ENCODE data around the gene WBP1L.

WBP1L gene

DNA sequence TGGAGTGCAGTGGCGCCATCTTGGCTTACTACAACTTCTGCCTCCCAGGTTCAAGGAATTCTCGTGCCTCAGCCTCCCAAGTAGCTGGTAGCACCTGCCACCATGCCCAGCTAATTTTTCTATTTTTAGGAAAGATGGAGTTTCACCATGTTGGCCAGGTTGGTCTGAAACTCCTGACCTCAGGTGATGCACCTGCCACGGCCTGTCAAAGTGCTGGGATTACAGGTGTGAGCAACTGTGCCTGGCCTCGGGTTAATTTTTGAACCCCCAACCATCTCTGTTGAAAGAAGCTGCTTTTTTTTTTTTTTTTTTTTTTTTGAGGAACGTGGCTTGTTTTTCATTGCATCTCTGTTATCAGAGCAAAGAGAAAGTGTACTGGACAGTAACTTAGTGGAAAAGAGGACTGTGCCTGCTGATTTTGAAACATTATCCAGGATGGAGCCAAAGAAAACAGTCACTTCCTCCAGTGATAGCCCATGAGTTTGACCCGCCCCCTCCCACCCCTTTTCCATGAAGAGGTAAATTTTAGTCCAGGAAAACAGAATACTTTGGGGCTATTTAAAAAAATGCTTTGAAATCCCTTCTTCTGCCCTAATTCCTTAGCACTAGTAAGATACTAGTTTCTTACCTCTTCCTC is 38.3 kb downstream of the WBP1L start:
- no peak for DNase-seq

DNA sequence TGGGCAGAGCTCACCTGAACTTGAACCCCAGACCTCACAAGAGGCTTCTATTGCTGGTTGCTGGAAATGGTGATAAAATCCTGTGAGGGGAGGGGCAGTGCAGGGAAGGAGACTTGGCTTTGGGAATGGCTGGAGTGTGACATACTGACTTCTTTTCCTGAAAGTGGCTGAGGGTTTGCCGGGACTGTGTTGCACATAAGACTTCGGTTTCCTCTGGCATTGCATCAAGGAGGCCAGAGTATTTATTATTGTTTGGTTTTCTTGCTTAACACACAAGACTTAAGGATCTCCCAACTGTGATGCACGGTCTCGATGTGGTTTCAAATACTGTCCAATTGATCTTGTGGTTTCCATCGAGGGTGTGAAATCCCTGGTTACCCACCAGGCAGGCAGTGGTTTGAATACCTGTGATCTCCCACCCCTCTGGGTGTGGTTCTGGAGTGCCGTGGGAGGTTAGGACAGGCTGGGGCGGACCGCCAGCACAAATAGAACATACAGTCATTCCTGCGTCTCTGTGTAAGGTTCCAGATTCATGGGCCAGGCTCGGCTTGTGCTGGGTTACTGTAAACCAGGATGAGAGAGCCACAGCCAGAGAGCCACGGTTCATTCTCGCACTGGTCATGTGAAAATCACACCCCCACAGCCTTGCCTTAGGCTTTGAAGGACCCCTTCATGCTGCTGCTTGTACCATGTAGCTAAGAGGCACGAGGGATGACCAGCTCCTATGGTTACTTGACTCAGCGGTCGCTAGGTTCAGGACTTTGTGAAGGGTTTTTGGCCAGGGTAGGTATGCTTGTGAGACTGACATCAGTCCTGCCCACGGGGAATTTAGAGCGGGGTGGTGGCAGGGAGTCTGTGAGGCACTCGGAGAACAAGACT is 39.2 kb downstream of the WBP1L start:
- DNase-seq = no peak

DNA sequence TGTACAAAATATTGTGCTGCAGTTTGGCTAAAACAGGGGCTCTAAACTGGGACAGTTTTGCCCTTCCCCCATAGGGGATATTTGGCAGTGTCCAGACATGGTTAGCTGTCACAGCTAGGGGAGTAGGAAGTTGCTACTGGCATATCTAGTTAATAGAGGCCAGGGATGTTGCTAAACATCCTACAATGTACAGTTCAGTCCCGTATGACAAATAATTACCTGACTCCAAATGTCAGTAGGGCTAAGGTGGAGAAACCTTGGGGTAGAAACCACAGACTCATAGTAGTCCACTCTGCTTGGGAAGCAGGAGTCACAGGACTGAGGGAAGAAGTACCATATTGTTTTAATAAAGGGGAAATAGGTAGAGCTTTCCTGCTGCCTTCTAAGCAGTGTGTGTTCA is 39.8 kb downstream of the WBP1L start:
- DNase-seq = no peak

DNA sequence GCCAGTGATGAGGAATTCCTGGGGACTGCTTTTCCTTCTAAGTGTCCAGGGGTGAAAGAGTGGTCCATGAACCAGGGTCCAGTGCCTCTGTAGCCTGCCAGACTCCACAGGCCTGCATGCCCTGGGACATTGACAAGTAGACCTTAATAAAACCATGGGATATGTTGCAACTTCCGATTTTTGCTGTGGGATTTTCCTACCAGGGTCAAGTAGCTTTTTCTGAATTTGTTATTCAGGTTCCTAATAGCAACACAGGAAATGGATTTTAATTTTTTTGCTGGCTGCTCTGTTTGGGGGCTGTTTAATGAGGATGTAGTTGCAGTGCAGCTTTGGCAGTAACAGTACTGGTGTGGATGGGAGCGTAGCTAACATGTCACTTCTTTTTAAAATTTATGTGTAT is 42.1 kb downstream of the WBP1L start:
- no peak for DNase-seq

- no peak for DNase-seq
Observed at GRCh38 chr10:102791754-102792395, 48.1 kb downstream of the WBP1L start.

DNA sequence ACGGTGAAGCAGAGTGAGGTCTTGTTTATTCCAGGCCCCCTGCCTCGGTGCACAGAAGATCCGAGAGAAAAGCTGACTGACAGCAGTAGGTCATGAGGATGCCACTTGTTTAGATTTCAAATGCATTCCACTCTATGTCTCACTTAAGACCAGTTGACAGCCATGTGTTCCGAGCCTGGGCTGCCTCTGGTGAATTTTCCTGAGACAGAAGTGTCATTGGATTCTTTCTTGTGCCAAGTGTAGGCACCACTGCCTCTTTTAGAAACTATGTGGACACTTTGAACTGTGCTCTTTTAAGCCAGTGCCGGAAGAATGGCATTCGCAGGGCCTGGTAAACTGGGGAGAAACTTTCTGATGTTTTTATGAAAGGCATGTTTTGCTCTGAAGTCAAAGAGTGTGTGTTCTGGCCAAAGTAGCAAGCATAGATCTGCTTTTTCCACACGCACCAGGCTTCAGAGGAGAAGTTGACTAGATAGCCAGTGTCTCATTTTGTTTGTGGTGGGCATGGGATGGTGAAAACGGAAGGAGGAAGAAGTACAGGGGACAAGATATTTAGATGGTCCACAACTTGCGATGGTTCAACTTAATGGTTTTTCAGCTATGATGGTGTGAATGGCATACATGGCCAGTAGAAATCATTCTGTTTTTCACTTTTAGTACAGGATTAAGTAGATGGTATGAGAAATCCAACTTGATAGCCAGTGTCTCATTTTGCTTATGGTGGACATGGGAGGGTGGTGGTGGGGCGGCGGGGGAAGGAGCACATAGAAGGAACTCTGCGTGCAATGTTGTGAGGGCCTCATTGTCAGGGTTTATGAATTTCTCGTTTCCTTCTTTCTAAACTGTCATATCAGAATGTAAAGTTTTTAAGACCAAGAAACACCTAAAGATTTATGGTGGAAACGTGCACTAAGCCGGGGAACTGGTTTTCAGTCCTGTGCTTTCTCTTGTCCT is 52.0 kb downstream of the WBP1L start:
- DNase-seq = no peak

- DNase-seq = peak; percentile 23
Observed at GRCh38 chr10:102796407-102797176, 52.8 kb downstream of the WBP1L start.

GRCh38 chr10:102799691-102800471 is 56.1 kb downstream of the WBP1L start:
- no peak for DNase-seq

DNA sequence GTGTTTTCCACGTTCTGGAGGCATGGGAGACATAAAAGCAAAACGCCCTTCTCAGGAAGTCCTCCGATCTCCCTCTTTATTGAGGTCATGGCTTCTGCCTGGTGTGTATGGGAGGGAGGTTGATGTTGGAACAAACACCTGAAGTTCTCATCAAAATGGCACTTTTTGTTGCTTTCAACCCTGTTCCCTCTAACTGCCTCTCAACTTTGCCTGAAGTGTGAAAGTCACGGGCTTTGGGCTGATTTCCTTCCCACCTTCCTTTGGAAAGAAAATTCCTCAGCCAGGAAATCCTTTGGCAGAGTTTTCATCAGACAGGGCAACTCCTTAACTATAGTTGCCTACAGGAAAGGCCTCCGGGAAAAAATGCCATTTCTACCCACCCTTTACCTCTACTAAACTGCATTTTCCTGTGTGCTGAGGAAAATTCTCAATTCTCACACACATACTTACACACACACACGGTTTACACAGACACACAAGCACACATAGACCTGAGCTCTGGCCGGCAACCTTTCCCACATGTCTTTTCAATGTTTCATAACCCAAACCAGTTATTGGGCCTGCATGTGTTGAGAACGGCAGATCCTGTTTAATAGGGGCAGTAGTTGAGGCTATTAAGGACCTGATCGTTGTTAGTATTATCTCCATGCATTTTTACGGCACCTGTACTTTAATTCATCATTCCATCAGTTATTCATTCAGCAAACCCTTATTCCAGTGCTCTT is 57.0 kb downstream of the WBP1L start:
- DNase-seq = no peak

DNA sequence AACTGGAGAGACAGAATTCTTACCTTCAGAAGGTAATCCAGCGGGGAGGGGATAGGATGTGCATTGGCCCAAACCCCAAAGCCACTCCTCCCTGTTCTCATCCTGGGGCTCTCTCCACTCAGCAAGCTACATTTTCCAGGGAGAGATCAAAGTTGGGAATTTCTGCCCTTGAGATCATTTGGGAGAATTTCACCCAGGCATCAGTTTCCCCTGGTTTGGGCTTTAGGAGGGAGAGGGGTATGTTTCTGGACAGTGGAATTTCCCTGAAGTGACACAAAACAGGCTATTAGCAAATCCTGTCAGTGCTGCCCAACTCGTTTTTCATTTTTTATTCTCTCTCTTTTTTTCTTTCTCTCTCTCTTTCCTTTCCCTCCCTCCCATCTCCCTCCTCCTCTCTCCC is 57.7 kb downstream of the WBP1L start:
- no peak for DNase-seq

DNA sequence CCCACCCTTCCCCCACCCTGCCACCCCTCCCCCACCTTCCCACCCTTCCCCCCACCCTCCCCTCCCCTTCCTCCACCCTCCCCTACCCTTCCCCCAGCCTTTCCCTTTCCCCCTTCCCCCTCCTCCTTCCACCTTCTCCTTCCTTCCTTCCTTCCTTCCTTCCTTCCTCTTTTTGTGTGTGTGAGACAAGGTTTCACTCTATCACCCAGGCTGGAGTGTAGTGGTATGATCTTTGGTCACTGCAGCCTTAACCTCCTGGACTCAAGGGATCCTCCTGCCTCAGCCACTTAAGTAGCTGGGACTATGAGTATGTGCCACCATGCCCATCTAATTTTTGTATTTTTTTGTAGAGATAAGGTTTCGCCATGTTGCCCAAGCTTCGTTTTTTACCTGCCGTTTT is 58.2 kb downstream of the WBP1L start:
- DNase-seq = no peak

- DNase-seq = no peak
Observed at GRCh38 chr10:102802920-102803534, 59.3 kb downstream of the WBP1L start.

- no peak for DNase-seq
Observed at GRCh38 chr10:102804382-102805055, 60.8 kb downstream of the WBP1L start.

- DNase-seq = no peak
Observed at GRCh38 chr10:102808380-102808779, 64.6 kb downstream of the WBP1L start.

- no peak for DNase-seq
Observed at GRCh38 chr10:102811346-102811745, 67.6 kb downstream of the WBP1L start.

GRCh38 chr10:102812231-102812876 is 68.6 kb downstream of the WBP1L start:
- DNase-seq = no peak

DNA sequence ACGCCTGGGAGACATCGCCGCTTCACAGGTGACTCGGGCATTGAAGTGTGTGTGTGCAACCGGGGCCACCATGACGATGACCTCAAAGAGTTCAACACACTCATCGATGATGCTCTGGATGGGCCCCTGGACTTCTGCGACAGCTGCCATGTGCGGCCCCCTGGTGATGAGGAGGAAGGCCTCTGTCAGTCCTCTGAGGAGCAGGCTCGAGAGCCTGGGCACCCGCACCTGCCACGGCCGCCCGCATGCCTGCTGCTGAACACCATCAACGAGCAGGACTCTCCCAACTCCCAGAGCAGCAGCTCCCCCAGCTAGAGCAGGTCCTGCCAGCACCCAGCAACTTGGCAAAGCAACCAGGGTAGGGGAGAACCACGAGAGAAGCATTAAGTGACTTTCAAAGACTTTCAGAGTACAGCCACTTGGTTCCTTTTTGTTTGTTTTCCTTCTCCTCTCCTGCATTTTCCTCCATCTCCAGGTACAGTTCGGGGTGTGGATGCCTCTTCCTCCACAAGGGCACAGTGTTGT is 69.3 kb downstream of the WBP1L start:
- DNase-seq = no peak

GRCh38 chr10:102813734-102814452 is 70.1 kb downstream of the WBP1L start:
- DNase-seq = no peak
